Cardiac fibroblast (primary cell): Measurements from ENCODE around the gene RIOK3.

Source experiments
- DNase-seq, 2 donors: peaks; one replicate each; pipeline versions ENCODE4 v3.0.0 to v3.0.0-alpha.2; 2010; ENCODE audit warnings: low read depth in 2 of 2
- H3K4me3 ChIP-seq, 2 donors: replicated peaks in 1 of 2; 1 replicate in 1 of 2; 2 replicates in 1 of 2; pipeline ENCODE4 v1.5.1; 2011; ENCODE audit warnings: low read depth in 2 of 2, low read length in 2 of 2, mild to moderate bottlenecking in 2 of 2, moderate library complexity in 1 of 2
- CTCF ChIP-seq: IDR thresholded peaks from one replicate; pipeline ENCODE4 v1.5.1; 2011; ENCODE audit warnings: low read depth, mild to moderate bottlenecking, low read length, inconsistent platforms

RIOK3 gene

GRCh38 chr18:23521271-23521670 lies 68.2 kb downstream of the RIOK3 start:
- no peak for TF ChIP-seq CTCF
- no peak for DNase-seq
- no peak overlapping the region for H3K4me3 ChIP-seq

GRCh38 chr18:23521907-23522306 lies 68.8 kb downstream of the RIOK3 start:
- DNase-seq: no peak
- H3K4me3 ChIP-seq: no peak overlapping the region
- no peak for TF ChIP-seq CTCF

GRCh38 chr18:23523429-23524212 lies 70.5 kb downstream of the RIOK3 start:
- DNase-seq: peak in 1 of 2 donors; percentile 27
- H3K4me3 ChIP-seq: no peak overlapping the region
- no peak for TF ChIP-seq CTCF

GRCh38 chr18:23524213-23524707 lies 71.2 kb downstream of the RIOK3 start:
- TF ChIP-seq CTCF: no peak
- DNase-seq: no peak
- no peak overlapping the region for H3K4me3 ChIP-seq

- TF ChIP-seq CTCF: no peak
- DNase-seq: no peak
These were observed 73.5 kb downstream of the RIOK3 start for GRCh38 chr18:23526501-23527063.

GRCh38 chr18:23528580-23529472 lies 75.7 kb downstream of the RIOK3 start:
- no peak for TF ChIP-seq CTCF
- H3K4me3 ChIP-seq: no peak overlapping the region

More at GRCh38 chr18:23526501-23527063, 73.5 kb downstream of the RIOK3 start:
- no peak overlapping the region for H3K4me3 ChIP-seq

More at GRCh38 chr18:23528580-23529472, 75.7 kb downstream of the RIOK3 start:
- DNase-seq: peak; percentile 63 to 74
